K562 (cell line): ENCODE results near the gene MEST. TPM values are rescaled to one million over a fixed set of nuclear protein-coding genes. Genes with fewer than 3 reads are reported as not detected.
"Not testable (repeated sequence)": the region's sequence is repeated elsewhere in the genome, so short reads cannot be mapped to it uniquely, and the experiment has no call there.

Experiments
- ATAC-seq: fragments of 200-7000 bp; cut with Tn5 transposase; 3 replicates; pipeline ENCODE4 v1.9.1; 2020; ENCODE audit warnings: moderate library complexity
- BruUV-seq: library from RNA; stranded (reverse); fragments of 400-500 nt; replicated peaks from 2 replicates; lab custom pipeline; 2021; lab: Mats Ljungman, UMichigan
- CTCF ChIA-PET: fragments of 300-600 bp; formaldehyde crosslinking; extraction: SDS; loops from one replicate; lab custom pipeline; 2021; ENCODE audit warnings: low intra/inter-chr PET ratio; lab: Yijun Ruan, JAX
- POLR2A ChIA-PET: fragments of 300-600, 350-650 bp; sonication (Branson Sonifier 250); formaldehyde crosslinking; extraction: SDS; loops from one replicate; lab custom pipeline; 2021; ENCODE audit warnings: antibody characterized with exemption, inconsistent platforms; lab: Yijun Ruan, JAX
- DNase-seq, 4 experiments: peaks; one replicate each; pipeline versions ENCODE4 v3.0.0 to v3.0.0-alpha.2; 2011 to 2018; ENCODE audit warnings: low spot score in 3 of 4, mixed read lengths in 3 of 4; ENCODE audit errors: extremely low read depth in 1 of 4
- FAIRE-seq: peaks from 2 replicates; lab custom pipeline; 2011; peaks lifted over from hg19 to GRCh38; lab: Jason Lieb, UNC
- H2AFZ ChIP-seq: 2 replicates; pipeline ENCODE4 v1.6.0; 2011; ENCODE audit warnings: low read depth, low read length, control low read depth, inconsistent platforms
- H3K27ac ChIP-seq: fragments of 200-600 bp; 3 replicates; pipeline ENCODE4 v1.8.0; 2011; ENCODE audit warnings: low read depth, mild to moderate bottlenecking, control low read depth, inconsistent platforms, low read length, moderate library complexity, mixed read lengths; ENCODE audit errors: extremely low read depth
- H3K27me3 ChIP-seq, 2 experiments: fragments of 300-600 bp in 1 of 2; 2 replicates in 1 of 2; 3 replicates in 1 of 2; pipeline versions ENCODE4 v1.6.0 to v1.8.0; 2011; ENCODE audit warnings: inconsistent platforms in 2 of 2, low read length in 2 of 2, mild to moderate bottlenecking in 1 of 2, mixed read lengths in 1 of 2, moderate library complexity in 1 of 2; ENCODE audit not compliant: control insufficient read depth in 2 of 2, insufficient read depth in 2 of 2
- H3K36me3 ChIP-seq: fragments of 300-600 bp; 3 replicates; pipeline ENCODE4 v1.8.0; 2011; ENCODE audit warnings: mild to moderate bottlenecking, low read length, inconsistent platforms; ENCODE audit not compliant: control insufficient read depth, insufficient read depth
- H3K4me1 ChIP-seq, 2 experiments: fragments of 200-600 bp in 1 of 2; replicated peaks in 1 of 2; 2 replicates in 1 of 2; 3 replicates in 1 of 2; pipeline versions ENCODE4 v1.5.1 to v1.8.0; 2011; ENCODE audit warnings: inconsistent platforms in 2 of 2, low read length in 2 of 2, mild to moderate bottlenecking in 1 of 2, mixed read lengths in 1 of 2, moderate library complexity in 1 of 2; ENCODE audit not compliant: control insufficient read depth in 2 of 2, insufficient read depth in 2 of 2
- H3K4me2 ChIP-seq: 2 replicates; pipeline ENCODE4 v1.6.1; 2011; ENCODE audit warnings: low read length, control low read depth, inconsistent platforms, mixed read lengths; ENCODE audit not compliant: insufficient read depth
- H3K4me3 ChIP-seq: fragments of 200-600 bp; sonication (generic), shearing (Covaris generic); 2 replicates; pipeline ENCODE4 v1.5.1; 2016; ENCODE audit warnings: control low read depth, inconsistent platforms
- H3K79me2 ChIP-seq: fragments of 200-600 bp; 3 replicates; pipeline ENCODE4 v1.8.0; 2011; ENCODE audit warnings: low read length, inconsistent platforms; ENCODE audit not compliant: control insufficient read depth, insufficient read depth
- H3K9ac ChIP-seq, 2 experiments: 2 replicates each; pipeline versions ENCODE4 v1.6.0 to v1.6.1; 2011; ENCODE audit warnings: low read depth in 2 of 2, low read length in 2 of 2, control low read depth in 1 of 2, inconsistent platforms in 1 of 2, mild to moderate bottlenecking in 1 of 2, mixed read lengths in 1 of 2; ENCODE audit not compliant: insufficient read depth in 1 of 2
- H3K9me1 ChIP-seq: one replicate; pipeline ENCODE4 v1.6.0; 2011; ENCODE audit warnings: inconsistent platforms, mild to moderate bottlenecking, low read length, moderate library complexity; ENCODE audit not compliant: control insufficient read depth, insufficient read depth
- H3K9me3 ChIP-seq: replicated peaks from 2 replicates; pipeline ENCODE4 v1.5.1; 2011; ENCODE audit warnings: low read depth, low read length, inconsistent platforms; ENCODE audit not compliant: control insufficient read depth, insufficient read depth
- H4K20me1 ChIP-seq: replicated peaks from 2 replicates; pipeline ENCODE4 v1.6.1; 2011; ENCODE audit warnings: low read length, inconsistent platforms, mixed read lengths; ENCODE audit not compliant: control insufficient read depth, insufficient read depth
- GATAD2B ChIP-seq: fragments of 450-650 bp; IDR thresholded peaks from 2 replicates; pipeline ENCODE4 v1.6.1; 2017; ENCODE audit warnings: mild to moderate bottlenecking, borderline replicate concordance
- HOMEZ ChIP-seq: fragments of 250-450 bp; sonication (Bioruptor Pico); IDR thresholded peaks from 2 replicates; pipeline ENCODE4 v1.4.0; 2020; ENCODE audit warnings: mild to moderate bottlenecking, moderate library complexity
- ZNF217 ChIP-seq: sonication (generic); formaldehyde crosslinking; IDR thresholded peaks from 2 replicates; pipeline ENCODE4 v1.8.0; 2022; ENCODE audit warnings: mild to moderate bottlenecking, missing genetic modification reagents
- ZNF717 ChIP-seq: fragments of 250-450 bp; sonication (Bioruptor Pico); IDR thresholded peaks from 2 replicates; pipeline ENCODE4 v1.5.0; 2021
- WGBS: fragments of 100-300 bp; shearing (Covaris generic); methylation state at CpG from one replicate; pipeline ENCODE4 v1.1.6; 2016; ENCODE audit warnings: low coverage, mixed read lengths; ENCODE audit not compliant: insufficient coverage; ENCODE audit errors: missing lambda C conversion rate; 5-methylcytosine and 5-hydroxymethylcytosine counted together
- in situ Hi-C: fragments of 300-500 bp; cut with MboI; formaldehyde crosslinking; loops from 4 replicates; pipeline ENCODE4 v1.15.0; 2018; ENCODE audit warnings: inconsistent platforms, mixed read lengths
- intact Hi-C: fragments of 100-400 bp; cut with micrococcal nuclease; formaldehyde crosslinking; loops from 2 replicates; pipeline ENCODE4 v1.14.2; 2022
- polyA plus RNA-seq, 8 experiments: library from polyadenylated mRNA; depleted of rRNA in 4 of 8; stranded (reverse) in 5 of 8; unstranded in 3 of 8; fragments of >200 nt; fragmentation: Nextera tagmentation in 2 of 8; fragmentation: Illumina TruSeq in 1 of 8; extraction: Ambion mirVana in 2 of 8; extraction: Trizol in 1 of 8; gene quantifications; 2 replicates each; pipeline versions ENCODE4 v1.2.1 to v1.2.3, GENCODE V29; 2011 to 2014; ENCODE audit warnings: inconsistent platforms in 1 of 8, missing spikeins in 1 of 8
- total RNA-seq, 7 experiments: library from RNA; depleted of rRNA in 6 of 7; stranded (reverse); fragments of >200 nt in 6 of 7; fragmentation: Illumina TruSeq in 2 of 7; extraction: Trizol in 2 of 7; gene quantifications; 2 replicates each; pipeline versions ENCODE4 v1.2.1 to v1.2.3, GENCODE V29; 2011 to 2021; ENCODE audit warnings: low replicate concordance in 1 of 7
- TF ChIP-seq, protein P1 (sequence below): fragments of 450-650 bp; IDR thresholded peaks from 2 replicates; pipeline ENCODE4 v1.6.1; 2016; ENCODE audit warnings: mild to moderate bottlenecking, moderate library complexity

MEST gene
- total and polyA plus RNA-seq, 9 of the 15 experiments (the other 6 are each of a cell fraction or from before 2014, with no cell fraction given): 0.04 to 0.74 (median 0.36) TPM; not detected in 1

- TF ChIP-seq, protein P1, sequence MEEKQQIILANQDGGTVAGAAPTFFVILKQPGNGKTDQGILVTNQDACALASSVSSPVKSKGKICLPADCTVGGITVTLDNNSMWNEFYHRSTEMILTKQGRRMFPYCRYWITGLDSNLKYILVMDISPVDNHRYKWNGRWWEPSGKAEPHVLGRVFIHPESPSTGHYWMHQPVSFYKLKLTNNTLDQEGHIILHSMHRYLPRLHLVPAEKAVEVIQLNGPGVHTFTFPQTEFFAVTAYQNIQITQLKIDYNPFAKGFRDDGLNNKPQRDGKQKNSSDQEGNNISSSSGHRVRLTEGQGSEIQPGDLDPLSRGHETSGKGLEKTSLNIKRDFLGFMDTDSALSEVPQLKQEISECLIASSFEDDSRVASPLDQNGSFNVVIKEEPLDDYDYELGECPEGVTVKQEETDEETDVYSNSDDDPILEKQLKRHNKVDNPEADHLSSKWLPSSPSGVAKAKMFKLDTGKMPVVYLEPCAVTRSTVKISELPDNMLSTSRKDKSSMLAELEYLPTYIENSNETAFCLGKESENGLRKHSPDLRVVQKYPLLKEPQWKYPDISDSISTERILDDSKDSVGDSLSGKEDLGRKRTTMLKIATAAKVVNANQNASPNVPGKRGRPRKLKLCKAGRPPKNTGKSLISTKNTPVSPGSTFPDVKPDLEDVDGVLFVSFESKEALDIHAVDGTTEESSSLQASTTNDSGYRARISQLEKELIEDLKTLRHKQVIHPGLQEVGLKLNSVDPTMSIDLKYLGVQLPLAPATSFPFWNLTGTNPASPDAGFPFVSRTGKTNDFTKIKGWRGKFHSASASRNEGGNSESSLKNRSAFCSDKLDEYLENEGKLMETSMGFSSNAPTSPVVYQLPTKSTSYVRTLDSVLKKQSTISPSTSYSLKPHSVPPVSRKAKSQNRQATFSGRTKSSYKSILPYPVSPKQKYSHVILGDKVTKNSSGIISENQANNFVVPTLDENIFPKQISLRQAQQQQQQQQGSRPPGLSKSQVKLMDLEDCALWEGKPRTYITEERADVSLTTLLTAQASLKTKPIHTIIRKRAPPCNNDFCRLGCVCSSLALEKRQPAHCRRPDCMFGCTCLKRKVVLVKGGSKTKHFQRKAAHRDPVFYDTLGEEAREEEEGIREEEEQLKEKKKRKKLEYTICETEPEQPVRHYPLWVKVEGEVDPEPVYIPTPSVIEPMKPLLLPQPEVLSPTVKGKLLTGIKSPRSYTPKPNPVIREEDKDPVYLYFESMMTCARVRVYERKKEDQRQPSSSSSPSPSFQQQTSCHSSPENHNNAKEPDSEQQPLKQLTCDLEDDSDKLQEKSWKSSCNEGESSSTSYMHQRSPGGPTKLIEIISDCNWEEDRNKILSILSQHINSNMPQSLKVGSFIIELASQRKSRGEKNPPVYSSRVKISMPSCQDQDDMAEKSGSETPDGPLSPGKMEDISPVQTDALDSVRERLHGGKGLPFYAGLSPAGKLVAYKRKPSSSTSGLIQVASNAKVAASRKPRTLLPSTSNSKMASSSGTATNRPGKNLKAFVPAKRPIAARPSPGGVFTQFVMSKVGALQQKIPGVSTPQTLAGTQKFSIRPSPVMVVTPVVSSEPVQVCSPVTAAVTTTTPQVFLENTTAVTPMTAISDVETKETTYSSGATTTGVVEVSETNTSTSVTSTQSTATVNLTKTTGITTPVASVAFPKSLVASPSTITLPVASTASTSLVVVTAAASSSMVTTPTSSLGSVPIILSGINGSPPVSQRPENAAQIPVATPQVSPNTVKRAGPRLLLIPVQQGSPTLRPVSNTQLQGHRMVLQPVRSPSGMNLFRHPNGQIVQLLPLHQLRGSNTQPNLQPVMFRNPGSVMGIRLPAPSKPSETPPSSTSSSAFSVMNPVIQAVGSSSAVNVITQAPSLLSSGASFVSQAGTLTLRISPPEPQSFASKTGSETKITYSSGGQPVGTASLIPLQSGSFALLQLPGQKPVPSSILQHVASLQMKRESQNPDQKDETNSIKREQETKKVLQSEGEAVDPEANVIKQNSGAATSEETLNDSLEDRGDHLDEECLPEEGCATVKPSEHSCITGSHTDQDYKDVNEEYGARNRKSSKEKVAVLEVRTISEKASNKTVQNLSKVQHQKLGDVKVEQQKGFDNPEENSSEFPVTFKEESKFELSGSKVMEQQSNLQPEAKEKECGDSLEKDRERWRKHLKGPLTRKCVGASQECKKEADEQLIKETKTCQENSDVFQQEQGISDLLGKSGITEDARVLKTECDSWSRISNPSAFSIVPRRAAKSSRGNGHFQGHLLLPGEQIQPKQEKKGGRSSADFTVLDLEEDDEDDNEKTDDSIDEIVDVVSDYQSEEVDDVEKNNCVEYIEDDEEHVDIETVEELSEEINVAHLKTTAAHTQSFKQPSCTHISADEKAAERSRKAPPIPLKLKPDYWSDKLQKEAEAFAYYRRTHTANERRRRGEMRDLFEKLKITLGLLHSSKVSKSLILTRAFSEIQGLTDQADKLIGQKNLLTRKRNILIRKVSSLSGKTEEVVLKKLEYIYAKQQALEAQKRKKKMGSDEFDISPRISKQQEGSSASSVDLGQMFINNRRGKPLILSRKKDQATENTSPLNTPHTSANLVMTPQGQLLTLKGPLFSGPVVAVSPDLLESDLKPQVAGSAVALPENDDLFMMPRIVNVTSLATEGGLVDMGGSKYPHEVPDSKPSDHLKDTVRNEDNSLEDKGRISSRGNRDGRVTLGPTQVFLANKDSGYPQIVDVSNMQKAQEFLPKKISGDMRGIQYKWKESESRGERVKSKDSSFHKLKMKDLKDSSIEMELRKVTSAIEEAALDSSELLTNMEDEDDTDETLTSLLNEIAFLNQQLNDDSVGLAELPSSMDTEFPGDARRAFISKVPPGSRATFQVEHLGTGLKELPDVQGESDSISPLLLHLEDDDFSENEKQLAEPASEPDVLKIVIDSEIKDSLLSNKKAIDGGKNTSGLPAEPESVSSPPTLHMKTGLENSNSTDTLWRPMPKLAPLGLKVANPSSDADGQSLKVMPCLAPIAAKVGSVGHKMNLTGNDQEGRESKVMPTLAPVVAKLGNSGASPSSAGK: no peak
- TF ChIP-seq ZNF217 (CRISPR knock-in tag) (no peak), ZNF717 (CRISPR knock-in tag) (no peak), HOMEZ (no peak), GATAD2B (no peak)
Measured at GRCh38 chr7:130446259-130446658, 45.6 kb upstream of the MEST start (continued).

DNA sequence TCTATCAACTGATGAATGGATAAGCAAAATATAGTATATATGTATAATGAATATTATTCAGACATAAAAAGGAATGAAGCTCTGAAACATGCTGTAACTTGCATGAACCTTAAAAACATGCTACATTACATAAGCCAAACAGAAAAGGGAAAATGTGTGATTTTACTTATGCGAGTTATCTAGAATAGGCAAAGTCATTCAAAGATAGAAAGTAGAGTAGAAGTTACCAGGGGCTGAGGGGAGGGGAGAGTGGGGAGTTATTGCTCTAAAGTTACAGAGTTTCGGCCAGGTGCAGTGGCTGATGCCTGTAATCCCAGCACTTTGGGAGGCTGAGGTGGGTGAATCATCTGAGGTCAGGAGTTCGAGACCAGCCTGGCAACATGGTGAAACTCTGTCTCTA lies 40.5 kb upstream of the MEST start:
- H3K36me3 ChIP-seq, in situ Hi-C loops, ATAC-seq, H3K9ac ChIP-seq, FAIRE-seq, H3K4me2 ChIP-seq, H4K20me1 ChIP-seq, H3K9me3 ChIP-seq, intact Hi-C loops, DNase-seq, H3K27me3 ChIP-seq, H2AFZ ChIP-seq, H3K9me1 ChIP-seq, H3K4me3 ChIP-seq, CTCF ChIA-PET, BruUV-seq, H3K27ac ChIP-seq, H3K4me1 ChIP-seq, H3K79me2 ChIP-seq, POLR2A ChIA-PET: not testable (repeated sequence)
- 7% methylated on average over 3 of the region's 3 CpGs for WGBS
